Measurements from ENCODE around the gene EXOC3. TPM values are rescaled to one million over a fixed set of nuclear protein-coding genes. Genes with fewer than 3 reads are reported as not detected.
"Not testable (repeated sequence)": the region's sequence is repeated elsewhere in the genome, so short reads cannot be mapped to it uniquely, and the experiment has no call there.

The EXOC3 gene
- total RNA-seq (10 to 100 TPM; 50.2 to 52.4 TPM), polyA plus RNA-seq (42.9 TPM)

DNA sequence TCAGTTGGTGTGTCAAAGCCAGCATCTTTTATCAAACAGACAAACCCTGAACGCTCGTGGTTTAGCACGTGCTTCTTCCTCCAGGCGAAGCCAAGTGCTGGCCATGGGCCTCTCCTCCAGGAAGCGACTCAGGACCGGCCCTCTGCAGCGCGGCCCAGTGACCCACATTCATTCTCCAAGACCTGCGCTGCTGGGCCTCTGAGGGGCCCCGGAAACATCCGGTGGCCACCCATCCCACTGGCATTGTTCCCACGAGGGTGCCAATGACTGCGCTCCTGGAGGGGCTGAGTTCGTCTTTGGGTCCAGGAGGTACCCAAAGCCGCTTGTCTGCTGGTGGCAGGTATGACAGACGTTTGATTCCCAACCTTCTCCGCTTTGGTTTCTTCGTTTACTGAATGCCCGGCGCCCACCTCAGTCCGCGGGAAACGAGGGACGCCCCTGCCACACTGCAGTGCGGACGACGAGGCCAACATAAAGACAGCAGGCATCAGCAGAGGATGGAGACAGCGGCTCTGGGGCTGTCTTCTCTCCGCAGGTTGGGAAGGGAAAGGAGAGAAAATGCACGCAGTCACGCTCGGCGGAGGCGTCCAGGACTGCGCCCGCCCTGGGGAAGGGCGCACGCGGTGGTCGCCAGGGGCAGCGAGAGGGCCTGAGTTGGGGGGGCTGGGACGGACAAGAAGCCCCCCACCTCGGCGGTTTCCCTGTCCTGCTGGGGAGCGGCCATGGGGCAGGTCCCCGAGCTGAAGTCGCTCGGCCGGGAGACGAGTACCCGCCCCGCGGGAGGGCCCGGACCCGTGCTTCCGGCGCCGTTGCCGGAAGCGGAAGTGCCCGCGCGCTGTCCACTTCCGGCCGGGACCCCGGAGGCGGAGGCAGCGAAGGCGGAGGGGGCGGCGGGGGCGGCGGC is at the start of gene EXOC3:
Gene EXOC3 (plus strand): TSS at position 842 of the 904 bp plus-strand sequence. CDS start 3,030 bp downstream, outside the sequence.
- H3K4me1 ChIP-seq (ENCODE audit: insufficient read depth, low read length) = peaks cover 25% of the 10 kb centered on the region
- H3K27me3 ChIP-seq (ENCODE audit: insufficient read depth, low read length, poor library complexity, severe bottlenecking) = no peaks in the 10 kb centered on the region
- H3K27ac ChIP-seq (ENCODE audit: low read depth, low read length) = peak within 1 kb of the TSS; percentile 78
- Mint-ChIP-seq H3K9me3 (no peaks in the 10 kb centered on the region), H3K4me1 (peaks cover 28 to 46% (median 30%) of the 10 kb centered on the region in 3 donors), H3K27ac (peak within 1 kb of the TSS; percentile 93 to 100 (median 96)), H3K4me3 (peak within 1 kb of the TSS; percentile 88 to 97 (median 95)), H3K36me3 (peaks cover 4 to 22% (median 4%) of the 10 kb centered on the region in 3 donors), H3K27me3 (no peaks in the 10 kb centered on the region)
- peak within 1 kb of the TSS; percentile 96 for H3K4me3 ChIP-seq (ENCODE audit: low read length)
- CTCF ChIA-PET = interaction anchor here (0.9 kb wide), 1 partner anchor 937 kb away, joined by 4 read pairs; no protein-coding TSS in a partner anchor
- DNase-seq = peak; percentile 67 to 82 (median 71)
- peaks cover 5% of the 10 kb centered on the region for H3K36me3 ChIP-seq (ENCODE audit: insufficient read depth, low read length)
- POLR2A ChIA-PET = interaction anchor here (1.0 kb wide), 1 partner anchor 30 kb away, joined by 6 read pairs; no protein-coding TSS in a partner anchor
- H3K9me3 ChIP-seq (ENCODE audit: low read length) = no peaks in the 10 kb centered on the region

DNA sequence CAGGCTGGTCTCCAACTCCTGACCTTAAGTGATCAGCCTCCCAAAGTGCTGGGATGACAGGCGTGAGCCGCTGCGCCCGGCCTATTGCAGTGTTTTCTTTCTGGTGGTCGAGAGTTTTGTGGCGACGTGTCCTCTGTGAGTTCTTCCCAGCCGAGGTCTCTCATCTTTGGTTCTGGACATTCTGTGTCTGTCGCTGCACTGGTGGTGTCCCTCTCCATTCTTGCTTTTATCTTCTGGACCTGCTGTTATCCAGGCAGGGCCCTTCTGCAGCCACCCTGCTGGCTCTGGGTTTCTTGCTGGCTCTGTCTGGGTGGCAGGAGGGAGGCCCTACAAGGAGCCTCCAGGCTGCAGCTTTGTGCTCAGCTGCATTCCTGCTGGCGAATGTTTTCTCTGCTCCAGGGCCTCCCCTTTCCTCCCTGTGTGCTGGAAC is 49.1 kb upstream of the EXOC3 start:
- Mint-ChIP-seq H3K4me3 (peak overlapping the region in 1 of 7 donors; percentile 46), H3K27me3 (peaks cover 0 to 4% of the 10 kb centered on the region in 2 donors), H3K9me3 (no peaks in the 10 kb centered on the region), H3K36me3 (no peaks in the 10 kb centered on the region), H3K27ac (peak overlapping the region in 1 of 8 donors; percentile 38), H3K4me1 (peaks cover 18 to 24% (median 19%) of the 10 kb centered on the region in 3 donors)
- Histone ChIP-seq H3K4me1 (ENCODE audit: insufficient read depth, low read length) (peaks cover 8% of the 10 kb centered on the region), H3K9me3 (ENCODE audit: low read length) (no peaks in the 10 kb centered on the region), H3K4me3 (ENCODE audit: low read length) (no peak overlapping the region), H3K27me3 (ENCODE audit: insufficient read depth, low read length, poor library complexity, severe bottlenecking) (no peaks in the 10 kb centered on the region), H3K27ac (ENCODE audit: low read depth, low read length) (no peak overlapping the region), H3K36me3 (ENCODE audit: insufficient read depth, low read length) (no peaks in the 10 kb centered on the region)
- POLR2A ChIA-PET = no interaction called here
- CTCF ChIA-PET = no interaction called here
- no peak for DNase-seq

DNA sequence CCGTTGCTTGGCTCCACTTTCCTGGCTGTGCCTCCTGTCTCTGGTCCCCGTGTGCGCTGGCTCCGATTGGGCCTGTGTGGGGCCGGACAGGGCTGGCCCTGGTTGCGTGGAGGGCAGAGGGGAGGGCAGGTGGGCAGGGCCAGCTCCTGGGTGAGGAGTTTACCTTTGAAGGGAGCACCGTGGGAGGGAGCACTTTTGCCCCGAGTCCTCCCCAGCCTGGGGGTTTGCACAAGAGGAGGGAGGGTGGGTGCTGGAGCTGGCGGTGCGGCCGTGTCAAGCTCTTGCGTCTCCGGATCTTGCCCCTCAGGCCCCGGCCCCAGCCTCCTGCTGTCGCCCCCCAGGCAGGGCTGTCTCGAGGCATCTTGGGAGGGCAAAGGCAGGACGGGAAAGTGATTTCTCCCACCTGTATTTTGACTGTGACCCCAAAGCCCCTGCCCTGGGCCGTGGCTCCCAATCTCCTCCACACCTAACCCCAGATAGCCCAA is 48.3 kb upstream of the EXOC3 start:
- H3K27ac Mint-ChIP-seq = no peak overlapping the region
- H3K4me3 Mint-ChIP-seq = no peak overlapping the region
- DNase-seq = no peak
- Histone ChIP-seq H3K27me3 (ENCODE audit: insufficient read depth, low read length, poor library complexity, severe bottlenecking) (no peaks in the 10 kb centered on the region), H3K9me3 (ENCODE audit: low read length) (no peaks in the 10 kb centered on the region), H3K4me1 (ENCODE audit: insufficient read depth, low read length) (peaks cover 8% of the 10 kb centered on the region), H3K36me3 (ENCODE audit: insufficient read depth, low read length) (no peaks in the 10 kb centered on the region), H3K4me3 (ENCODE audit: low read length) (no peak overlapping the region), H3K27ac (ENCODE audit: low read depth, low read length) (no peak overlapping the region)
- H3K27me3 Mint-ChIP-seq = peaks cover 0 to 4% of the 10 kb centered on the region in 2 donors
- CTCF ChIA-PET = no interaction called here
- H3K4me1 Mint-ChIP-seq = peaks cover 18 to 24% (median 19%) of the 10 kb centered on the region in 3 donors
- POLR2A ChIA-PET = no interaction called here
- H3K36me3 Mint-ChIP-seq = no peaks in the 10 kb centered on the region
- no peaks in the 10 kb centered on the region for H3K9me3 Mint-ChIP-seq

DNA sequence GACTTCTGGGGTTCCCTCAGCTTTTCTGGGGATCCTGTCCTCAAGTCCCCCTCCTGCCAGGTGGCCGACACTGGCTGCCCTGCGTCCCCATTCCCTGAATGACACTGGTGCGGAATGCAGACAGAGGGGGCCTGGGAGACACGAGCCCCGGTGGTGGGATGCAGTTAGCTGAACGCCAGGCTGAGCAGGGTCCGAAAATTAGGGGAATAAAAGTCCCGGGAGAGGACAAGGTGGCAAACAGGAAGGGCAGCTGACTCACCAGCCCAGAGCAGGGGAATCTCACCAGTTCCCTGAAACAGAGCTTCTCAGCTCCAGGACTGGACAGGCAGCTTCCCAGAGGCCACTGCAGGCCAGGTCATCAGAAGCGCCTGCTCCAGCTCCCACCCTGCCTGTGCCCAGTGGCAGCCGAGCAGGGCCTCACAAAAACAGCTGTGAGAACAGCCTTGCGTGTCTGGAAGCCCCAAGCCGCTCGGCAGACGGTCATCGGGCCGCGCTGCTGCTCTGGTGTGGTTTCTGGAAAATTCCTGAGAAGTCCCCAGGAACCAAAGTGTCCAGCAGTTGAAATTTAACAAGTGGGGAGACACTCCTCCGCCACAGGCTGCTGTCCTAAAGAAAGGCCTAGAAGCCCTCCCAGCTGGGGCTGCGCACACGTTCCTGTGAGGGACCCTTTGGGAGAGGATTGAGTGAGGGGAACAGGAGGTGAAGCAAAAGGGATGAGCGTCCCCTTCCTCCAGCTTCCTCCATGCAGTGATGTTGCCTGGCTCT is 47.6 kb upstream of the EXOC3 start:
- no peaks in the 10 kb centered on the region for H3K36me3 ChIP-seq (ENCODE audit: insufficient read depth, low read length)
- H3K9me3 ChIP-seq (ENCODE audit: low read length) = no peaks in the 10 kb centered on the region
- ChIA-PET POLR2A (no interaction called here), CTCF (no interaction called here)
- DNase-seq = no peak
- no peak overlapping the region for H3K4me3 Mint-ChIP-seq
- peaks cover 8% of the 10 kb centered on the region for H3K4me1 ChIP-seq (ENCODE audit: insufficient read depth, low read length)
- peaks cover 0 to under 1% (median 0%) of the 10 kb centered on the region in 3 donors for H3K36me3 Mint-ChIP-seq
- H3K9me3 Mint-ChIP-seq = no peaks in the 10 kb centered on the region
- H3K4me3 ChIP-seq (ENCODE audit: low read length) = no peak overlapping the region
- peaks cover 16 to 25% (median 17%) of the 10 kb centered on the region in 3 donors for H3K4me1 Mint-ChIP-seq
- H3K27ac ChIP-seq (ENCODE audit: low read depth, low read length) = no peak overlapping the region
- H3K27ac Mint-ChIP-seq = peak overlapping the region in 1 of 8 donors; percentile 94
- H3K27me3 ChIP-seq (ENCODE audit: insufficient read depth, low read length, poor library complexity, severe bottlenecking) = no peaks in the 10 kb centered on the region
- H3K27me3 Mint-ChIP-seq = peaks cover 2 to 4% of the 10 kb centered on the region in 2 donors

DNA sequence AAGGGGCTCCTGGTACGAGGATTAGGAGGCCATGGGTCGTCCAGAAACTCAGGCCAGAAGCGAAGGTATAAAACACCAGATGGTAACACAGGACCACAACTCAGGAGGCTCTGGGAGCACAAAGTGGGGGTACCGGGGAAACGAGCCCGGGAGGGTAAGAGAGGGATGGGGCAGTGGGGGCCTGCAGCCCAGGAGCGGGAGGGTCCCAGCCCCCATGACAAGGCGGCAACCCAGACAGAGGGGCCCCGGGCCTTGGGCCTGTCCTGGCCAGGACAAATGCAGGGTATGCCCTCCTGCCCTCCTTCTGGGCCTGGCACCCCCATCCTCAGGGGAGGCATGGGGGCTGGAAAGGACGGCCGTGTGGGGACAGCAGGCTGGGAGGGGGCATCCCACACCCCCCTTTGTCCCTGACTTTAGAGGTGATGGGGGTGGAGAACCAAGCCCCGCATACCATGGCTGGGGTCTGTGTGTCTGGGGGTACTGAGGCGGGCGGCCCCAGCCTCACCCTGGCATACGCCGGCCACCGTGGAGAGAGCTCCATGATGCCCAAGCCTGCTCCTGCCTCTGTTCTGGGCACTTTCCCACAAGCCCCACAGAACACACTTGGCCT is 47.0 kb upstream of the EXOC3 start:
- Mint-ChIP-seq H3K4me3 (no peak overlapping the region), H3K4me1 (peaks cover 15 to 18% (median 16%) of the 10 kb centered on the region in 3 donors), H3K27me3 (peaks cover 0 to 9% of the 10 kb centered on the region in 2 donors), H3K27ac (peak overlapping the region in 1 of 8 donors; percentile 94), H3K9me3 (no peaks in the 10 kb centered on the region), H3K36me3 (peaks cover 0 to 2% (median 0%) of the 10 kb centered on the region in 3 donors)
- DNase-seq = no peak
- no peaks in the 10 kb centered on the region for H3K9me3 ChIP-seq (ENCODE audit: low read length)
- ChIA-PET POLR2A (no interaction called here), CTCF (no interaction called here)
- H3K4me1 ChIP-seq (ENCODE audit: insufficient read depth, low read length) = peaks cover 8% of the 10 kb centered on the region
- H3K4me3 ChIP-seq (ENCODE audit: low read length) = no peak overlapping the region
- H3K27ac ChIP-seq (ENCODE audit: low read depth, low read length) = no peak overlapping the region
- H3K27me3 ChIP-seq (ENCODE audit: insufficient read depth, low read length, poor library complexity, severe bottlenecking) = peaks cover 4% of the 10 kb centered on the region
- H3K36me3 ChIP-seq (ENCODE audit: insufficient read depth, low read length) = no peaks in the 10 kb centered on the region

DNA sequence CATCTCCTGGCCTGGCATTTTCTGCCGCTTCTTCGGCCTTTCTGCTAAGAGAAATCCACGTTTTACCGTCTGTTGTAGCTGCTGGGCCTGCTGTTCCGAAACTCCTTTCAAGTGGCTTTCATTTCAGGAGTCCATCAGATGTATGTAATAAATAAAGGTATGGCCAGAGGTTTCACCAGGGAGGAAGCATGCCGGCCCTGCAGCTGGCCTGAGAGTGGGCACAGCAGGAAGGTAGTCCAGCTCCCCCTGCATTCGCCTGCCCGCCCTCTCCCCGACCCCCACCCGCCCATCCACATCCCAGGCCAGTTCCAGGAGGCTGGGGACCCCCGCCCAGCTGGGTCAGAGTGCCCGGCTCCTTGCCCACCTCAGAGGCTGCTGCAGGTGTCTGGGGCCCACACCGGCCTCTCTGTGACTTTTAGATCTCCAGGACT is 46.4 kb upstream of the EXOC3 start:
- Mint-ChIP-seq H3K4me1 (peaks cover 15 to 17% (median 16%) of the 10 kb centered on the region in 3 donors), H3K4me3 (no peak overlapping the region), H3K36me3 (peaks cover 0 to 2% (median 0%) of the 10 kb centered on the region in 3 donors), H3K27ac (peak overlapping the region in 1 of 8 donors; percentile 49), H3K27me3 (peaks cover 0 to 13% of the 10 kb centered on the region in 2 donors), H3K9me3 (no peaks in the 10 kb centered on the region)
- no peak for DNase-seq
- ChIA-PET CTCF (no interaction called here), POLR2A (no interaction called here)
- Histone ChIP-seq H3K36me3 (ENCODE audit: insufficient read depth, low read length) (no peaks in the 10 kb centered on the region), H3K27ac (ENCODE audit: low read depth, low read length) (no peak overlapping the region), H3K4me3 (ENCODE audit: low read length) (no peak overlapping the region), H3K9me3 (ENCODE audit: low read length) (no peaks in the 10 kb centered on the region), H3K27me3 (ENCODE audit: insufficient read depth, low read length, poor library complexity, severe bottlenecking) (peaks cover 5% of the 10 kb centered on the region), H3K4me1 (ENCODE audit: insufficient read depth, low read length) (peaks cover 8% of the 10 kb centered on the region)

DNA sequence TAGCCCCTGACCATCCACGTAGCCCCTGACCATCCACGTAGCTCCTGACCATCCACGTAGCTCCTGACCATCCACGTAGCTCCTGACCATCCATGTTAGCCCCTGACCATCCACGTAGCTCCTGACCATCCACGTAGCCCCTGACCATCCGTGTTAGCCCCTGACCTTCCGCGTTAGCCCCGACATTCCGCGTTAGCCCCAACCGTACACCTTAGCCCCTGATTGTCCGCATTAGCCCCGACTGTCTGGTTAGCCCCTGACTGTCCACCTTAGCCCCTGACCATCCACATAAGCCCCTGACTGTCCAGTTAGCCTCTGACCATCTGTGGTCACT is 44.9 kb upstream of the EXOC3 start:
- H3K4me1 Mint-ChIP-seq; H3K27ac ChIP-seq (ENCODE audit: low read depth, low read length); CTCF ChIA-PET; H3K4me3 ChIP-seq (ENCODE audit: low read length); H3K36me3 ChIP-seq (ENCODE audit: insufficient read depth, low read length); H3K36me3 Mint-ChIP-seq; H3K9me3 ChIP-seq (ENCODE audit: low read length); H3K27me3 ChIP-seq (ENCODE audit: insufficient read depth, low read length, poor library complexity, severe bottlenecking); H3K4me1 ChIP-seq (ENCODE audit: insufficient read depth, low read length); H3K4me3 Mint-ChIP-seq; H3K9me3 Mint-ChIP-seq; DNase-seq: not testable (repeated sequence)
- Mint-ChIP-seq H3K27me3 (peaks cover 3 to 26% of the 10 kb centered on the region in 2 donors), H3K27ac (peak overlapping the region in 1 of 8 donors; percentile 79)
- POLR2A ChIA-PET = interaction anchor here (0.6 kb wide), 1 partner anchor 176 kb away, joined by 6 read pairs; no protein-coding TSS in a partner anchor

All from CD8-positive, alpha-beta memory T cell (primary cell).